Hypothalamus (tissue), 51 donors: ENCODE data around the gene EWSR1.

Source experiments
- DNase-seq, 51 donors: peaks; one replicate each; lab custom pipeline; 2025; lab: John Stamatoyannopoulos, UW

The EWSR1 gene

DNA sequence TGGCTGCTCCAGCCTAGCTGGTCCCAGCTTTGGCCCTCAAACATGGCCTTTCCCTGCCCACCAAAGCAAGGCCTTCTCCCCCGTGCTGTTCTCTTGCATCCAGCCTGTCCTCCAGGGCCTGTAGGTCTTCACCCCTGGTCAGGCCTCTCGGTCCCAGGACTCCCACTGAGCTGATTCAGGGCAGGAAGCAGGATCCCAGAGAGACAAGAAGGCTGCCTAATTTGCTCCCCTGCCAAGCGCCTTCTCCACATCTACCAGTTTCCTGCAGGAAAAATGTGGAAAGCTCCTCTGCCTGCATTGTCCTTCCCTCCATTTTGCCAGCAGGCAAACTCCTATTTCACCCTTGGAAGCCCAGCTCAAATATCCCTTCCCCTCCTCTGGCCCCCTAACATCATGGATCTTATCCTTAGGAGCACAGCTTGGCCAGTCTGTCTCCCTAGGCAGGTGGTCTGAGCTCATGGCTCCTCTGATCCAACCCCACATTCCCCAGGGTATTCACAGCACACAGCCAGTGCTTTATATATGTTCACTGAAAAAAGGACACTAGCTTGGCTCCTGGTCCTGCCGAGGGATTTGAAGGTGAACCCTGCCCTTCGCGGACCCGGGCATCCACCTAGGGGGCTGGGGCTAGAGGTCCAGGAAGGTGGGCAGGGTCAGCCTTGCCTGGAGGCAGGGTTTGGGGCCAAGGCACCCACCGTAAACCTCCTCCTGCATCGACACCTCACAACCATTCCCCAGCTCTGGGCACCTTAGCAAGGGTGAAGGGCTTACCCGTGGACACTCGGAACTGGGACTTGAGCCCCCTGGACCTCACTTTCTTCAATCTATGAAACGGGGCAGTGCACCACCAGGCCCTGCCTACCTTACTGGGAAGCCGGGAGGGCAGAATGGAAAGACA lies 1.3 kb upstream of the EWSR1 start:
- DNase-seq, result no peak

- no peak for DNase-seq
Observed at GRCh38 chr22:29267462-29267857, 608 bp upstream of the EWSR1 start.

DNA sequence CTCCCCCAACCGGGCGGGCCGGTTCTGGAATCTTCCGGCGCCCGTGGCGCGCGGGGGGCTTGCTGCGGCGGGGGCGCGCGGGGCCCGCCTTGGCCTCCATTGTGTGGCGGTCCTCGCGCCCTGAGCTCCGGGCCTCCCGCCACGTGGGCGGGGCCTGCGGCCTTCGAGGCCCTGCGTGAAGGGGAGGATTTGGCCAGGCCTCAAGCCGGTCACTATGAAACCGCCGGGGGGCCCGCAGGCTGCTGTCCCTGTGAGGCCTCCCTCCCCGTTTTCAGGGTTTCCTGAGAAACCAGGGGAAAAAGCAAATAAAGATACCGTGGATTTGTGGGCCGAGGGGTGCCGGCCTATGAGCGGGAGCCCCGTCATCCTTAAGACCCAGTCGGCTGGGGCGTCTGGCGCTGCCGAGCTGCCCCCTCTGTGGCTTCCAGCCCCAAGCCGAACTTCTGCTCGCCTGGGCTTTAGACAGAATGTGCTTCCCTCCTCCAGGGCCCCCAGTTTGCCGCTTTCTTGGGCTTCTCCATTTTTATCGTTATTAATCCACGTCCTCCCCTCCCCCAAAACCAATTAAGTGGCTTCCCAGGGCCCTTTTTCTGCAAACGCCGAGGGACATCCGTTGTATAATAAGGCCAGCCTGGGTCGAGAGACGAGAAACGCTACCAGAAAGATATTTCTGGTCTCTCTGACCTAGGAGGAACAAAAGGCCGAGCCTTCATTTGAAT lies 602 bp downstream of the EWSR1 start:
- DNase-seq, result peak in 42 of 51 donors; percentile 28 to 89 (median 68)

GRCh38 chr22:29269230-29269604 lies 1.1 kb downstream of the EWSR1 start:
- DNase-seq, result no peak

- DNase-seq, result no peak
Observed at GRCh38 chr22:29269731-29270474, 1.8 kb downstream of the EWSR1 start.

DNA sequence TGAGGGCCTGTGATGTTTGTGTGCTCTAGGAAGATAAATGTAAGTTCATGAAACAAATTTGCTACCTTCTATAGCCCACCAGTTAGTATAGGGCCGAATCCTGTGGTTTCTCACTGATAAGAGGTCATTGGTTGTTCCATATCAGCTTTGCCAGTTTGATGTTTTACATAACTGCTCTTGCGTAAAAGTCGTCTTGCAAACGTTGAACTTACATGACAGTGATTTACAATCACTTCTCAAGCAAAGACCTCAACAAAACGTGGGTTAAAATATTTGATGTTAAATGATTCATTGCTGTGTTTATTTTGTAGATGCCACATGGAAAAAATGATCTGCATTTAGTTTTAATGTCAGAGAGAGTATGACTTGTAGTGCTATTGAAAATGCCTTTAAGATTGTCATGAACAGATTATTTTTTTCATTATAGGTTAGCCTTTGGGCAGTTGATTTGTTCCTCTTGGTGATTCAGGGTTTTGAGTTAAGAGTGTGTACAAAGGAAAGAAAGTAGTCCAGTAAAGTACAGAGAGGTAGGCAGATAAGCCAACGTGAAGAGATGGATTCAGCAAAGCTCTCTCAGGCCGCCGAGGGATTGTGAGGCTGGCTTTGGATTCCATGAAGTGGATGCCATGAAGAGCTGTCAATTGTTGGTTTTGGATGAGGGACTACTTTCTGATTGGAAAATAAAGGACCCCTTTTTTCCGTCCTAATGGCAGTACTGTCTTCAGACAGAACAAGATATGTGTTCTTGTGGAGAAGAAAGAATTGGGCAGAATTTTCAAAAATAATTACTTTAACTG lies 2.6 kb downstream of the EWSR1 start:
- peak in 2 of 51 donors; percentile 10 to 25 for DNase-seq

DNA sequence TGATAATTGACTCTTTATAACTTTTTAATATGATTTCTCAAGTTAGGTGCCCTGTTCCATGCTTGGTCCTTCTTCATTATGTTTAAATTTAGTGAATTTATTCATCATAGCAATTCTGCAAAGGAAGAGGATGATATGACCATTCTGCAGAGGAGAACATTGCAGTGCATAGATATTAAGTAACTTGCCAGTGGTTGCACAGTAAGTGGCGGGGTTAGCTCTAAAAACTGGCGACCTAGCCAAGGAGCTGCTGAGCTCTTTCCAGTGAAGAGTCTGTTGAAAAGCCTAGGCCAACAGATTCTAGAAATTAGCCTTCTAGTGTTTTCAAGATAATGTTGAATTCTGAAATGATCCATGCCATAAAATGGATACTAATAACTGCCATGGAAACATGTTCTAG lies 4.6 kb downstream of the EWSR1 start:
- DNase-seq, result peak in 1 of 51 donors; percentile 10

DNA sequence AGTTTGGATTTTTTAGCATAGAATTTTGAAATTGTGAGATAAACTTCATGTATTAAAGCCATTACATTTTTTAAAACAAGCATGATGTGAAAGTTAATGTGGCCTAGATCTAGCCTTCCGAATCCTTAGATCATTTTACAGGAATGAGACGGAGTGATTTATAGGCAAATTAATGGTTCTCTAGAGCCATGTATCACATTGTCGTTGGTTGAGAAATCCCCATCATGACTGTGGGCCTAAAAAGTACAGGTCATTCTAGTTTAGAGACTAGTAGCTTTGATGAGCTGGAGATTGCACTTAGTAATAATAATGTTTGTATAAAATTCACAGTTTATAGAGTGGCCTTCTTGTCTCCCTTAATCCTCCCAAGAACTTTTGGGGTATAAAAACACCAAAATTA lies 7.1 kb downstream of the EWSR1 start:
- DNase-seq, result no peak

DNA sequence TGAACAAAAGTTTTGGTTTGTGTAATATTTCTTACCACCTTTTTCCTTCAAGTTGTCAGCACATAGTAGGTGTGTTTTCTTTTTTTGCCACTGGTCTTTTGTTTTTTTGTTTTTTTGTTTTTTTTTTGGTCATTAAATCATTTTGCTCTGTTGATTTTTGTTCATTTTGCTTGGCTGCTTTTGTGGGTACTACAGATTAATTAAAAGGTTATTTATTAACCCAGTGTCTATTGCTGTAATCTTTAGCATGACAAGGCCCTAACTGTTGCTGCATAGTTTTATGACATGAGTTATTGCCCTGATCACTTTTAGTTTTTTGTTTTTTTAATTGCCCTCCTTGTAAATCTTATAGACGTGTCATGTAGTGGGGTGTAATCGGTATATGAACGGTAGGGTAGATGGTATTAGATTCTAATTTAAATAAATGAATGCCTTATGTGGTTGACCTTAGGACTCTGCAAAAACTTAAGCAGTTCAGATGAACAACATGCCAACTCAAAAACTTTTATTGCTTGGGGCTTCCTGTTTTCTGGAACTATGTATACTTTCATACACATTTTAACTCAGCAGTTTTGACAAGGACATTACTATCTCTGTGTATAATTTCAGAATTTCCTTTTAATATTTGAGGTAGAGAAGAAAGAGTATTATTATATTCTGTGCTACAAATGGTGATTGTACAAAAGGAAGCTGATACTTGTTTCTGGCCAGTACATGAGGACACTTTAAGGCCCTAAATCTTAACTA lies 7.9 kb downstream of the EWSR1 start:
- no peak for DNase-seq

GRCh38 chr22:29277927-29278326 lies 9.9 kb downstream of the EWSR1 start:
- DNase-seq, result no peak

- no peak for DNase-seq
Observed at GRCh38 chr22:29284196-29284595, 16.1 kb downstream of the EWSR1 start.

GRCh38 chr22:29288837-29289236 lies 20.8 kb downstream of the EWSR1 start:
- DNase-seq, result no peak

DNA sequence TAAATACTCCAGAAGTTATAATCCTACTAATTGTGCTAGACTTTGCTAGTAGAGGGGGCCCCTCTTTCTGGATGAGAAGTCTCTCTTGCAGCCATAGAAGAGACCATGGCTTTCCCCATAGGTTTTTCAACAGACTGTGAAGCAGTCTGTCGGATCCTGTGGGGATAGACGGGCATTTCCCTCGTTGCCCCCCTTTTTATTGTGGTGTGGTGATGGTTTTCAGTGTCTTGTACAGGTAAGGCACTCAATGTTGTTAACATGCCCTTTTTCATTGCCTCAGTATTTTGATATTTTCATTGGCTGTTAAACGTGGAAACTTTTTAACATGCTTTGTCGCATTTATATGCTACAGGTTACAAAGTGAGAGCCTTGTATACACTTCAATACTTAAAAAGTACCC lies 22.0 kb downstream of the EWSR1 start:
- DNase-seq, result no peak

- DNase-seq, result peak in 1 of 51 donors; percentile 25
Observed at GRCh38 chr22:29291215-29291614, 23.1 kb downstream of the EWSR1 start.

DNA sequence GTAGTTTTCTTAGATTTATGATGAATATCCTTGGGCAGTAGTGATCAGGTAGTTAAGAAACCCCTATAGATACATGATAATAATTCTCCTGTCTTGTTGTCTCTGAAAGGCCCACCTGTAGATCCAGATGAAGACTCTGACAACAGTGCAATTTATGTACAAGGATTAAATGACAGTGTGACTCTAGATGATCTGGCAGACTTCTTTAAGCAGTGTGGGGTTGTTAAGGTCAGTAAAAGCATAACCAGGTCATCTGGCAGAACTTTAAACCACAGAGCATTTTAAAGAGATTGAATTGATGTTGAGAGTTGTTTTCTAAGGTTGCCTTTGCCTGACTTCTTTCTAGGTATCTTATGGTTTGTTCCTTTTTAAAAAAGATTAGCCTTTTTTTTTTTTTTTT lies 24.3 kb downstream of the EWSR1 start:
- DNase-seq, result no peak

- no peak for DNase-seq
Observed at GRCh38 chr22:29298641-29299040, 30.6 kb downstream of the EWSR1 start.

GRCh38 chr22:29299136-29299900 lies 31.2 kb downstream of the EWSR1 start:
- no peak for DNase-seq

- no peak for DNase-seq
Observed at GRCh38 chr22:29300467-29300806, 32.4 kb downstream of the EWSR1 start.
